Nephron (organoid): ENCODE measurements around the gene PPP2R2B.

ENCODE experiments used
- H3K27ac Mint-ChIP-seq, 3 experiments: 2 replicates each; pipeline ENCODE4 v1.8.0; 2020; ENCODE audit warnings: mixed read lengths in 3 of 3, mild to moderate bottlenecking in 2 of 3, moderate library complexity in 1 of 3
- H3K27me3 Mint-ChIP-seq: 2 replicates; pipeline ENCODE4 v1.8.0; 2021; ENCODE audit warnings: low read depth, mild to moderate bottlenecking, moderate library complexity, mixed read lengths
- H3K36me3 Mint-ChIP-seq: 2 replicates; pipeline ENCODE4 v1.8.0; 2020; ENCODE audit warnings: low read depth, mixed read lengths
- H3K4me1 Mint-ChIP-seq: 2 replicates; pipeline ENCODE4 v1.8.0; 2020; ENCODE audit warnings: mixed read lengths
- H3K4me3 Mint-ChIP-seq, 3 experiments: 2 replicates each; pipeline ENCODE4 v1.8.0; 2020; ENCODE audit warnings: mild to moderate bottlenecking in 3 of 3, mixed read lengths in 3 of 3, moderate library complexity in 2 of 3
- H3K9me3 Mint-ChIP-seq: 2 replicates; pipeline ENCODE4 v1.8.0; 2020; ENCODE audit warnings: mixed read lengths
- CTCF ChIP-seq, 3 experiments: fragments of 200-600 bp; sonication (generic); IDR thresholded peaks; one replicate each; pipeline ENCODE4 v1.5.0; 2021; ENCODE audit warnings: antibody characterized with exemption in 3 of 3; ENCODE audit not compliant: unreplicated experiment in 3 of 3

The PPP2R2B gene

GRCh38 chr5:146794326-146795029 is 84.1 kb downstream of the PPP2R2B start:
- Mint-ChIP-seq H3K36me3 (no peaks in the 10 kb centered on the region), H3K27me3 (peaks cover under 1% of the 10 kb centered on the region), H3K27ac (no peak overlapping the region), H3K9me3 (no peaks in the 10 kb centered on the region), H3K4me3 (no peak overlapping the region), H3K4me1 (peaks cover 8% of the 10 kb centered on the region)
- TF ChIP-seq CTCF (IDR thresholded peaks at IDR 0.05; ENCODE audit: unreplicated experiment in 3 of 3) = no peak

GRCh38 chr5:146793709-146794108 is 84.8 kb downstream of the PPP2R2B start:
- Mint-ChIP-seq H3K36me3 (no peaks in the 10 kb centered on the region), H3K27me3 (peaks cover 6% of the 10 kb centered on the region), H3K9me3 (no peaks in the 10 kb centered on the region), H3K27ac (no peak overlapping the region), H3K4me3 (no peak overlapping the region), H3K4me1 (peaks cover 8% of the 10 kb centered on the region)
- TF ChIP-seq CTCF (IDR thresholded peaks at IDR 0.05; ENCODE audit: unreplicated experiment in 3 of 3) = no peak

- no peak overlapping the region for H3K4me3 Mint-ChIP-seq
- H3K27me3 Mint-ChIP-seq = peaks cover 9% of the 10 kb centered on the region
- no peak for TF ChIP-seq CTCF (IDR thresholded peaks at IDR 0.05; ENCODE audit: unreplicated experiment in 3 of 3)
- H3K36me3 Mint-ChIP-seq = no peaks in the 10 kb centered on the region
- no peaks in the 10 kb centered on the region for H3K9me3 Mint-ChIP-seq
- H3K4me1 Mint-ChIP-seq = no peaks in the 10 kb centered on the region
- no peak overlapping the region for H3K27ac Mint-ChIP-seq
Observed at GRCh38 chr5:146791471-146791870, 87.1 kb downstream of the PPP2R2B start.

- Mint-ChIP-seq H3K4me3 (no peak overlapping the region), H3K27me3 (peaks cover 9% of the 10 kb centered on the region), H3K36me3 (no peaks in the 10 kb centered on the region), H3K9me3 (no peaks in the 10 kb centered on the region), H3K4me1 (no peaks in the 10 kb centered on the region), H3K27ac (no peak overlapping the region)
- no peak for TF ChIP-seq CTCF (IDR thresholded peaks at IDR 0.05; ENCODE audit: unreplicated experiment in 3 of 3)
Observed at GRCh38 chr5:146789712-146790653, 88.6 kb downstream of the PPP2R2B start.

- TF ChIP-seq CTCF (IDR thresholded peaks at IDR 0.05; ENCODE audit: unreplicated experiment in 3 of 3) = no peak
- Mint-ChIP-seq H3K9me3 (no peaks in the 10 kb centered on the region), H3K27ac (no peak overlapping the region), H3K4me1 (no peaks in the 10 kb centered on the region), H3K4me3 (no peak overlapping the region), H3K36me3 (no peaks in the 10 kb centered on the region), H3K27me3 (peaks cover 9% of the 10 kb centered on the region)
Observed at GRCh38 chr5:146788898-146789297, 89.7 kb downstream of the PPP2R2B start.
